ENCODE measurements around the gene TLX1.
"Not testable (repeated sequence)": the region's sequence is repeated elsewhere in the genome, so short reads cannot be mapped to it uniquely, and the experiment has no call there.

The TLX1 gene

GRCh38 chr10:101152316-101152715 lies 21.2 kb downstream of the TLX1 start:
- peak; percentile 7 for DNase-seq (ENCODE audit: low spot score)

- not testable (repeated sequence) for DNase-seq (ENCODE audit: low spot score)
These were observed 23.4 kb downstream of the TLX1 start for GRCh38 chr10:101154506-101154905.

- DNase-seq (ENCODE audit: low spot score) = peak; percentile 33
These were observed 24.8 kb downstream of the TLX1 start for GRCh38 chr10:101155896-101156295.

DNA sequence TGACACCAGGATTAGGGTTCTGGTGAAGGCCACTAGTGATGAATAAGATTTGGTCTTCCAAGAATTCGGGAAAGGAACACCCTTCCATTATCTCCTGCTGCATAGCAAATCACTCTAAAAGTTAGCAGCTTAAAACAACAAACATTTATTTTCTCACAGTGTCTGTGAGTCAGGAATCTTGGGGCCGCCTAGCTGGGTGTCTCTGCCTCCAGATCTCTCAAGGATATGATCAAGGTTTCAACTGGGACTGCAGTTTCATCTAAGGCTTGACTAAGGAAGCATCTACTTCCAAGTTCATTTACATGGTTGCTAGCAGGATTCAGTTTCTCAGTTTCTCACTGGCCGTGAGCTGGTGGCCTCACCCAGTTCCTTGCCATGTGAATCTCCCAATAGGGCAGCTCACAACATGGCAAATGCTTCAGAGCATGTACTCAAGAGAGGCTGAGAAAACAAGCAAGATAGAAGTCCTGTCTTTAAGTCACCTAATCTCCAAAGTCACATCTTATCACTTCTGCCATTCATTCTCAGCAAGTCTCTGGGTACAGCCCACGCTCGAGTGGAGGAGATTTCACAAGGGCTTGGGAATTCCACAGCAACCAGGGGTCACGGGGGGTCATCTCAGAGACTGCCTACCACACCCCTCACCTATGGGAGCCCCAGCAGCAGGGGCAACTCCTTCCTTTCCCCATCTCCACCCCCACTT lies 26.8 kb downstream of the TLX1 start:
- DNase-seq (ENCODE audit: low spot score) = peak; percentile 21

- DNase-seq (ENCODE audit: low spot score) = peak; percentile 3
These were observed 27.5 kb downstream of the TLX1 start for GRCh38 chr10:101158459-101159058.

- peak; percentile 91 for DNase-seq (ENCODE audit: low spot score)
These were observed 30.6 kb downstream of the TLX1 start for GRCh38 chr10:101161494-101162299.

GRCh38 chr10:101162677-101163076 lies 31.6 kb downstream of the TLX1 start:
- DNase-seq (ENCODE audit: low spot score) = no peak

DNA sequence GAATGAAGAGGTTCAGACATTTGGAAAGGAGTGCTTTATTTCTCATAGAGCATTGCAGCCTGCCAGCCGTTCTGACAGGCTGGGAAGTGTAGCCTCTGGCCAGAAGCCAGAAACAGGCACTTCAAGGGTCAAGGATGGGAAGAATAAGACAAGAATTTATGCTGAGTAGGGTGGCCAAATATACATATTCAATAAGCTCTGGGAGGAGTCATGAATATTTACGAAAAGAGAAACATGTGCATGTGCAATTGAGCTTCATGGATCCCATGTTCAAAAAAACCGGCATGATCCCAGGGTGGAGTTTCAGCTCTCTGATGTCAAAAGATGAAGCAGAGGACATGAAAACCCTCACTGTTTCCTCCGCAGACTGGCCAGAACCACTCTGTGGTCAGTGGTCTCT lies 32.9 kb downstream of the TLX1 start:
- DNase-seq (ENCODE audit: low spot score) = no peak

- no peak for DNase-seq (ENCODE audit: low spot score)
These were observed 34.6 kb downstream of the TLX1 start for GRCh38 chr10:101165736-101166135.

- DNase-seq (ENCODE audit: low spot score) = no peak
These were observed 35.3 kb downstream of the TLX1 start for GRCh38 chr10:101166430-101166829.

- DNase-seq (ENCODE audit: low spot score) = no peak
These were observed 41.6 kb downstream of the TLX1 start for GRCh38 chr10:101172741-101173140.

GRCh38 chr10:101174319-101174718 lies 43.2 kb downstream of the TLX1 start:
- no peak for DNase-seq (ENCODE audit: low spot score)

GRCh38 chr10:101176577-101176976 lies 45.5 kb downstream of the TLX1 start:
- DNase-seq (ENCODE audit: low spot score) = no peak

- no peak for DNase-seq (ENCODE audit: low spot score)
These were observed 51.8 kb downstream of the TLX1 start for GRCh38 chr10:101182936-101183335.

DNA sequence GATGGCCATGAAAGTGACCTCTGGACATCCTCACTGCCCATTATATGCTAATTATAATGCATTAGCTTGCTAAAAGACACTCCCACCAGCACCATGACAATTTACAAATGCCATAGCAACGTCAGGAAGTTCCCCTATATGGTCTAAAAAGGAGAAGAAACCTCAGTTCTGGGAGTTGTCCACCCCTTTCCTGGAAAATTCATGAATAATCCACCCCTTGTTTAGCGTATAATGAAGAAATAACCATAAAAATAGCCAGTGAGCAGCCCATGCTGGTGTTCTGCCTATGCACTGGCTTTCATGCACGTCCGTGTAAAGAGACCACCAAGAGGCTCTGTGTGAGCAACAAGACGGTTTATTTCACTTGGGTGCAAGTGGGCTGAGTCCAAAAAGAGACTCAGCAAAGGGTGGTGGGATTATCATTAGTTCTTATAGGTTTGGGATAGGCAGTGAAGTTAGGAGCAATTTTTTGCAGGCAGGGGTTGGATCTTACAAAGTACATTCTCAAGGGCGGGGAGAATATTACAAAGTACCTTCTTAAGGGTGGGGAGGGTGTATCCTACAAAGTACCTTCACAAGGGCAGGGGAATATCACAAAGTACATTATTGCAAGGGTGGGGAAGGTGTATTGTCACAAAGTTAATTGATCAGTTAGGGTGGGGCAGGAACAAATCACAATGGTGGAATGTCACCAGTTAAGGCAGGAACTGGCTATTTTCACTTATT lies 52.5 kb downstream of the TLX1 start:
- no peak for DNase-seq (ENCODE audit: low spot score)

All from AG20443 (cell line).